ENCODE data around the gene C1RL.

The C1RL gene

DNA sequence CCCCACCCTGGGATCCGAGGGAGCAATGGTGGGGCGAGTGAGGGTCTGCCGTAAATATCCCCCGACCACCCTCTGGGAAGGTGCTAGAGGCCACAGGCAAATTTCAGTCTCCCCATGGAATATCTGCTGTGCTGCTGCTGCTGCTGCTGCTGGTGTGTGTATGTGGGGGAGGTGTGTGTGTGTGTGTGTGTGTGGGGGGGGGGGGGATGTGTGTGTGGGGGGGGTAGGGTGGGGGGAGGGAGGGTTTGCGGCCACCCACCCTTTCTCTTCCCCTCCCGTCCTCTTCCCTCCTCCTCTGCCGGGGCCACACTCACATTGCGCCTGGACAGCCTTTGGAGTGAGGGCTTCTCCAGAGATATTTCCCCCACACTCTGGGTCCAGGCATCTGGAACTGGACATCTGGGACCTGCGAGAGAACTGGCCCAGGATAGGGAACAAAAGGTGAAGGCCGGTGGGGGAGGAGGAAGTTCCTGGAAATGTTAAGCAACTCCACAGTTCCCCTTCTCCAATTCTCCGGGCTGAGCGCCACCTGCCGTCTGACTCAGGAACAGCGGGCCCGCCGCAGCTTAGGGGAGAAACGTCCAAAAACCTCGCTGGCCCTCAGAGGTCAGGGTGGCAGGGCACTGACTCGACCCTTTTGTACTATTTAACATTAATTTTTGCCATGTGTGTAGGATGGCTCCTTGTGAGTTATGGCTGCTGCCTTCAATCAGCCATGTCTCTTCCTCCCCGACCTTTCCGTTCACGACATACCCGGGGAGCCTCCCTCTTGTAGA, at the start of gene C1RL:
TSS of gene C1RL (minus strand) at position 419 of the 776 bp plus-strand sequence. CDS start at position 385, 34 bp downstream.
- DNase-seq (ENCODE audit: low spot score) = peak; percentile 80

DNA sequence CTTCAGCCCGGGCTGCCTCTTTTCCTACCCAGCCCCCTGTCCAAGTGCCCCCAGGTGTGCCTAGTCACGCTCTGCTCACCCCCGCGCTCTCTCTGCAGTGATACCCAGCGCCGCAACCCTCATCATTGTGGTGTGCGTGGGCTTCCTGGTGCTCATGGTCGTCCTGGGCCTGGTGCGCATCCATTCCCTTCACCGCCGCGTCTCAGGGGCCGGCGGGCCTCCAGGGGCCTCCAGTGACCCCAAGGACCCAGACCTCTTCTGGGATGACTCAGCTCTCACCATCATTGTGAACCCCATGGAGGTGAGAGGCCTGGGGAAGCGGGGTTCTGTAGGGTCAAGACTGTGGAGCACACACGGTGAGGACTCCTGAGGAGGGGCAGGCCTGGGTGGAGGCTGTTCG, 48.4 kb upstream of the C1RL start:
- DNase-seq (ENCODE audit: low spot score) = no peak

DNA sequence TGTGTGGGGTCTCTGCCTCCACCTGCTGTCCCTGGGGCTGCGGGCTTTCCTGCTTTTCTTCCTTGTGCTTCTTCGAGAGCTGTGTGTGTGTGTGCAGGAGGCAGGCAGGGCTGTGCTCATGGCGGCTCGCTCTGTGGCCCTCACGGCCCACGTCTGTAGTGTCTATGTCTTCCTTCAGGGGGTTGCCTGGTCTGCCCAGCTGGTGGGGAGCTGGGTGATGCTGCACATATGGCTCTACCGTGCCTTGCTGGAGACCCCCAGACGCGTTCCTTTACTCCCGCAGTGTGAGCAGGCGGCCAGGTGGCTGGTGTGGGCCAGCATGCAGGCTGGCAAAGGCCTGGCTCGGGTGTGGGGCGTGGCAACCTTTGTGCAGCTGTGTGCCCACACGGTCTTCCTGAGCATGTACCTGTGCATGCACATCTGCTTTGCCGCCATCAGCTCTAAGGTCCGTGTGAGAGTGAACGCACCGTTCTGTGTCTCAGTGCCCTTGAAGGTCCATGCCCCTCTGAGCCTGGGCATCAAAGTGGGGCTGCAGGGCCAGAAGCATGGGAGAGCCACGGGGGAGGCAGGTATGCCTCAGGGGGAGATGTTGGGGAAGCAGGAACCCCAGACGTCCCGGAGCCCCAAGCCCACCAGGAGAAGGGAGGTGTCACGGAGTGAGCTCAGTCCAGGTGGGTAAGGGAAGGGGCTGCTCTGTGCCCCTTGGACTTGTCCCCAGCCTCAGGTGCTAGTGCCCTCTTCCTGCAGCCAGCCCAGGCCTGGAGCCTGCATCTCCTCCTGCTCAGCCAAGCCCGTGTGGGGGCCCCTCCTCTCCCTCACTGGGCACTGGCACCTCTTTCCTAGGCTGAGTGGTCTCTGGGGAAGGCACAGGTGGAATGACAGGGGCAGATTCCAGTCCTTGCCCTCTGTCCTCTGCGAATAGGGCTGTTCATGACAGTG, 47.5 kb upstream of the C1RL start:
- DNase-seq (ENCODE audit: low spot score) = no peak

- no peak for DNase-seq (ENCODE audit: low spot score)
These were observed 46.5 kb upstream of the C1RL start for GRCh38 chr12:7155471-7156034.

GRCh38 chr12:7154901-7155470, 46.0 kb upstream of the C1RL start:
- DNase-seq (ENCODE audit: low spot score) = no peak

DNA sequence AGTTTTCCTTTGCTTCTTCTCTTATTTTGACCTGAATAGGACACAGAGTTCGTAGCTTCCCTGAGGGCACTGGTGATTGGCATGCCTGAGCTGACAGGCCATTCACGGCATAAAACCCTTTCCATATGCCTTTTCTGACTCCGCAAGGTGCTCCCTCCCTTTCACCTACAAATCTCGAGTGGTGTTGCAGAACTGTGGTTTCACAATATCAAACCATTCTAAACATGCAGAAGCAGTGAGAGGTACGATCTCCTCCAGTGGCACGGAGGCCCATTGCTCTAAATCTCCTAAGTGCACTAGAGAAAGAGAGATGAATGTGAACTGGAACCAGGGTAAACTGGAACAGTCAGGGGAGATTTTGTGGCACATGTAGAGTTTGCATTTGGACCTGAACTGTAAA, 45.0 kb upstream of the C1RL start:
- DNase-seq (ENCODE audit: low spot score) = no peak

GRCh38 chr12:7152818-7153217, 43.8 kb upstream of the C1RL start:
- no peak for DNase-seq (ENCODE audit: low spot score)

DNA sequence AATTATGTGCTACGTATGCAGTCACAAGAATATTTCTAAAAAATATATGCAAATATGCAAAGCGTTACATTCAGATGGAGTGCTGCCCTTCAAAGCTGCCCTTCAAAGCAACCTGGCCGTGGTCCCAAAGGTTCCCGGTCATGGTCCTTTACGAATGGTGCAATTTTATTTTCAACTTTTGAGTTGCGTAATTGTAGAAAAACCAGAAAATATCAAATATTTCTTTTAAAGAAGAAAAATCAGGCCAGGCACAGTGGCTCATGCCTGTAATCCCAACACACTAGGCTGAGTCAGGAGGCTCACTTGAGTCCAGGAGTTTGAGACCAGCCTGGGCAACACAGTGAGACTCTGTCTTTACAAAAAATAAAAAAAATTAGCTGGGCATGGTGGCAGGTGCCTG, 42.5 kb upstream of the C1RL start:
- no peak for DNase-seq (ENCODE audit: low spot score)

- no peak for DNase-seq (ENCODE audit: low spot score)
These were observed 41.8 kb upstream of the C1RL start for GRCh38 chr12:7150841-7151240.

GRCh38 chr12:7150356-7150755, 41.3 kb upstream of the C1RL start:
- DNase-seq (ENCODE audit: low spot score) = no peak

DNA sequence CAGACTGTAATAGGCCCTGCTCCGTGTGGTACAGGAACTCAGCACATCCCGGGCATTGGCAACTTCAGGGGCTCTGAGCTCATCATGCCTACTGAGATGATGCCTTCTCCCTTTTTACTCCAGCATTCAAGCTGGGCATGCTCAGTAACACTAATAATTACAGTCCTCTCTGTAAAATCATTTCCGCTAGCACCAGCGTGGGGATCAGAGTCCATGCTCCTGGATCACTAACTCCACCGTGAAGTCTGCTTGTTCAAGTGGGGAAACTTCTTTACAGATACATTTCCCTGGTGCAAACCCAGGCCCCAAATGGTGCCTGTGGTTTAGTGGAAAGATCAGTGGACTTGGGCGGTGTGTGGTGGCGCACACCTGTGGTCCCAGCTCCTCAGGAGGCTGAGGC, 37.9 kb upstream of the C1RL start:
- no peak for DNase-seq (ENCODE audit: low spot score)

GRCh38 chr12:7146228-7146627, 37.2 kb upstream of the C1RL start:
- DNase-seq (ENCODE audit: low spot score) = no peak

DNA sequence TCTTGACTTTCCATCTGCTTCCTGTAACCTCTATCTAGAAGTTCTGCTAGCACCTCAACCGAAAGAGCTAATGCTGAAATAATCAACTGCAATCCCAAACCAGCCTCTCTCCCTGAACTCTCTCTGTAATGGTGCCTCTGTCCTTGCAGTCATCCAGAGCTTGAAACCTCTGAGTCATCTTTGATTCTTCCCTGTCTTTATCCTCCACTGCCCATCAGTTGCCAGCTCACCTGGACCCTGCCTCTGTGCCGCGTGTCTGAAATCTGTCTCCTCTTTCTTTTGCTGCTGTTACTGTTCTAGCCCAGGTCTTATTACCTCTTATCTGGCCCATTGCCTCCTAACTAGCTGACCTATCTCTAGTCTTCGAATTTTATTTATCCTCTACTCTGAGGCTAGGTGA, 36.7 kb upstream of the C1RL start:
- DNase-seq (ENCODE audit: low spot score) = no peak

GRCh38 chr12:7144414-7145120, 35.6 kb upstream of the C1RL start:
- peak; percentile 57 for DNase-seq (ENCODE audit: low spot score)

GRCh38 chr12:7143564-7143963, 34.5 kb upstream of the C1RL start:
- no peak for DNase-seq (ENCODE audit: low spot score)

DNA sequence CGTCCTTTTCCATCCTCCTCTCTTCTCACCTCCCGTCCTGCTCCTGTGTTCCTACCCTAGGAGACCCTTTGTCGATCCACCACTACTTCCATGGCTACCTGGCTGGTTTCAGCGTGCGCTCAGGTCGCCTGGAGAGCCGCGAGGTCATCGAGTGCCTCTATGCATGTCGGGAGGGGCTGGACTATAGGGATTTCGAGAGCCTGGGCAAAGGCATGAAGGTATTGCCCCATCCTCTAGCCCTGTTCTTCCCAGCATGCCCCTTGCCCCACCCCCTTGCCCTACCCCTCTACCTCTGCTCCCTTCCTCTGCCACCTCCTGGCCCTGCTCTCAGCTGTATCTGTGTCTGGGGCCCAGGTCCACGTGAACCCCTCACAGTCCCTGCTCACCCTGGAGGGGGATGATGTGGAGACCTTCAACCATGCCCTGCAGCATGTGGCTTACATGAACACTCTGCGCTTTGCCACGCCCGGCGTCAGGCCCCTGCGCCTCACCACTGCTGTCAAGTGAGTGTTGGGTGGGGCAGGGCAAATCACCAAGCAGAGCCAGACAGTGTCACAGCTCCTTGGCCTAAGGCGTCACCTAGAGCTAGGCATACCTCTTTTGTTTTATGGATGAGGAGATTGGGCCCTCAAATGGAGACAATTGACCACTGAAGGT, 33.9 kb upstream of the C1RL start:
- no peak for DNase-seq (ENCODE audit: low spot score)

GRCh38 chr12:7142056-7142644, 33.1 kb upstream of the C1RL start:
- DNase-seq (ENCODE audit: low spot score) = peak; percentile 65

DNA sequence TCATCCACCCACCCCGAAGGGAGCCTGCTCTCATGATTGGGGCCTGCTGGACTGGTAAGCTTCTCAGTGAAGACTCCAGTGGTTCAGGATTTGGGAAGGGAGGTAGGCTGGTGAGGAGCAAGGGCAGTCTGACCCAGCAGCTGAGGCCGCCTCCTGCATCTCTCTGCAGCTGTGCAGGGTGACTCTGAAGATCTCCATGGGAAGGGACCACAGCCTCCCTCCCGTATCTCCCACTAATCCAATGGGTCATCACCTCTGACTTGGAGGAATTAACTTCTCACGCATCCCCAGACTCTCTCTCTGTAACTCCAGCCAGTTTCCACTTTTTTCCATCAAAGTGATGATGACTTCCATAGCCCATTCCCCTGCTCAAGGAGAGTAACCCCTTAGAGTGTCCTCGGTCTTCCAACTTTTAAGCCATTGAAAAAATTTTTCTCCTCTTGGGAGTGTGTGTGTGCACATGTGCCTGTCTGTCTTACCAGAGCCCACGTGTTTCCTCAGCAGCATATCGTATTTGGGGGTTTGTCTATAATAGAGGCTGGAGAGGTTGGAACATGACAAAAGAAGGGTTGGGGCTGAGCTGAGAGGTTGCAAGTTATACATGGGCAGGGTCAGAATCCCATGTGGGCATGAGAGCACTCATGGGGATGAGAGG, 32.5 kb upstream of the C1RL start:
- DNase-seq (ENCODE audit: low spot score) = no peak

- DNase-seq (ENCODE audit: low spot score) = no peak
These were observed 30.2 kb upstream of the C1RL start for GRCh38 chr12:7139200-7139599.

GRCh38 chr12:7137908-7138307, 28.9 kb upstream of the C1RL start:
- no peak for DNase-seq (ENCODE audit: low spot score)

Data from hematopoietic multipotent progenitor cell treated with erythropoietin and hydrocortisone succinate and interleukin-3 and kit ligand, for 15 days (in vitro differentiated cells).